Naive thymus-derived CD4-positive, alpha-beta T cell (primary cell): Measurements from ENCODE around the gene MYH11. TPM values are rescaled to one million over a fixed set of nuclear protein-coding genes. Genes with fewer than 3 reads are reported as not detected.

ENCODE experiments used
- ATAC-seq: fragments of 150-1000 bp; cut with Tn5 transposase; 2 replicates; pipeline ENCODE4 v1.10.0; 2021; ENCODE audit warnings: mild to moderate bottlenecking, moderate library complexity
- CTCF ChIA-PET: fragments of 350-600 bp; sonication (Branson Sonifier 250); formaldehyde crosslinking; loops from one replicate; lab custom pipeline; 2021; ENCODE audit warnings: antibody characterized with exemption; lab: Charles Lee
- POLR2A ChIA-PET: fragments of 350-600 bp; sonication (Branson Sonifier 250); formaldehyde crosslinking; loops from one replicate; lab custom pipeline; 2021; ENCODE audit warnings: antibody characterized with exemption, inconsistent platforms; lab: Charles Lee
- DNase-seq, 9 donors: peaks; one replicate each; pipeline versions ENCODE4 v3.0.0 to v3.0.0-alpha.2; 2020 to 2022; ENCODE audit warnings: mixed read lengths in 1 of 9
- H3K27ac ChIP-seq: one replicate; pipeline ENCODE4 v1.7.0; 2013; ENCODE audit warnings: mild to moderate bottlenecking, low read depth, low read length, moderate library complexity
- H3K27me3 ChIP-seq, 2 donors: one replicate each; pipeline ENCODE4 v1.7.0; 2013; ENCODE audit warnings: low read length in 2 of 2, mild to moderate bottlenecking in 2 of 2, moderate library complexity in 2 of 2; ENCODE audit not compliant: control insufficient read depth in 2 of 2, insufficient read depth in 2 of 2
- H3K36me3 ChIP-seq, 3 experiments: 1 replicate in 2 of 3; 2 replicates in 1 of 3; pipeline ENCODE4 v1.7.0; 2013; ENCODE audit warnings: low read length in 3 of 3, mild to moderate bottlenecking in 3 of 3, moderate library complexity in 1 of 3; ENCODE audit not compliant: insufficient read depth in 3 of 3, control insufficient read depth in 2 of 3
- H3K4me1 ChIP-seq, 2 donors: one replicate each; pipeline ENCODE4 v1.7.0; 2013; ENCODE audit warnings: low read length in 2 of 2, mild to moderate bottlenecking in 2 of 2, moderate library complexity in 1 of 2; ENCODE audit not compliant: control insufficient read depth in 2 of 2, insufficient read depth in 2 of 2
- H3K4me3 ChIP-seq: 2 replicates; pipeline ENCODE4 v1.7.0; 2013; ENCODE audit warnings: mild to moderate bottlenecking, low read length
- H3K9me3 ChIP-seq, 3 experiments: 1 replicate in 2 of 3; 2 replicates in 1 of 3; pipeline ENCODE4 v1.7.0; 2013; ENCODE audit warnings: low read length in 3 of 3; ENCODE audit not compliant: control insufficient read depth in 2 of 3
- H3K27ac Mint-ChIP-seq, 9 donors: one replicate each; pipeline ENCODE4 v1.8.0; 2020 to 2022; ENCODE audit warnings: mixed read lengths in 9 of 9, mild to moderate bottlenecking in 8 of 9, moderate library complexity in 5 of 9, inconsistent platforms in 2 of 9
- H3K27me3 Mint-ChIP-seq, 5 donors: one replicate each; pipeline ENCODE4 v1.8.0; 2021 to 2022; ENCODE audit warnings: mixed read lengths in 5 of 5, mild to moderate bottlenecking in 1 of 5
- H3K36me3 Mint-ChIP-seq, 5 donors: one replicate each; pipeline ENCODE4 v1.8.0; 2020 to 2022; ENCODE audit warnings: mixed read lengths in 5 of 5, mild to moderate bottlenecking in 3 of 5, inconsistent platforms in 1 of 5
- H3K4me1 Mint-ChIP-seq, 7 donors: one replicate each; pipeline ENCODE4 v1.8.0; 2020 to 2022; ENCODE audit warnings: mixed read lengths in 7 of 7, mild to moderate bottlenecking in 3 of 7, inconsistent platforms in 1 of 7
- H3K4me3 Mint-ChIP-seq, 10 donors: one replicate each; pipeline ENCODE4 v1.8.0; 2020 to 2022; ENCODE audit warnings: mild to moderate bottlenecking in 10 of 10, mixed read lengths in 10 of 10, moderate library complexity in 6 of 10, inconsistent platforms in 2 of 10
- H3K9me3 Mint-ChIP-seq, 11 donors: one replicate each; pipeline ENCODE4 v1.8.0; 2020 to 2022; ENCODE audit warnings: mixed read lengths in 11 of 11, mild to moderate bottlenecking in 4 of 11, inconsistent platforms in 1 of 11, moderate library complexity in 1 of 11
- intact Hi-C, 2 donors: fragments of 100-400 bp; cut with micrococcal nuclease; formaldehyde crosslinking; loops; one replicate each; pipeline ENCODE4 v1.15.1; 2023
- polyA plus RNA-seq, 2 donors: library from polyadenylated mRNA; unstranded; fragments of 300-500 nt; fragmentation: Illumina TruSeq; gene quantifications; one replicate each; pipeline ENCODE4 v1.2.3, GENCODE V29; 2021
- total RNA-seq, 6 experiments: library from RNA in 5 of 6; stranded (reverse) in 5 of 6; gene quantifications; 1 replicate in 5 of 6; 2 replicates in 1 of 6; pipeline ENCODE4 v1.2.3 and lab custom pipeline; 2021 to 2026

MYH11 gene
- total and polyA plus RNA-seq, 7 experiments from 2014 or later: 0.05 to 2.2 (median 0.39) TPM; not detected in 4

DNA sequence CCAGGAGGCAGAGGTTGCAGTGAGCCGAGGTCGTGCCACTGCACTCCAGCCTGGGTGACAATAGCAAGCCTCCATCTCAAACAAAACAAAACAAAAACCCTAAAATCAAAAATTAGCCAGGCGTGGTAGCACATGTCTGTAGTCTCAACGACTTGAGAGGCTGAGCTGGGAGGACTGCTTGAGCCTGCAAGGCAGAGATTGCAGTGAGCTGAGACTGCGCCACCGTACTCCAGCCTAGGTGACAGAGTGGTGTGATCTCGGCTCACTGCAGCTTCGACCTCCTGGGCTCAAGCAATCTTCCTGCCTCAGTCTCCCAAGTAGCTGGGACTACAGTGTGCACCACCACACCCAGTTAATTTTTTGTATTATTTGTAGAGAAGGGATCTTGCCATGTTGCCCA, 87.6 kb downstream of the MYH11 start:
- intact Hi-C loops: no loop called here
- Mint-ChIP-seq H3K36me3 (peaks cover 0 to 4% (median 0%) of the 10 kb centered on the region in 5 donors), H3K27ac (no peak overlapping the region), H3K4me1 (peaks cover 0 to 2% (median 0%) of the 10 kb centered on the region in 7 donors), H3K4me3 (no peak overlapping the region), H3K27me3 (peaks cover 0 to 10% (median 6%) of the 10 kb centered on the region in 5 donors), H3K9me3 (peaks cover 0 to 8% (median 0%) of the 10 kb centered on the region in 11 donors)
- H3K27ac ChIP-seq: no peak overlapping the region
- H3K4me1 ChIP-seq: no peaks in the 10 kb centered on the region
- H3K4me3 ChIP-seq: no peak overlapping the region
- H3K27me3 ChIP-seq: no peaks in the 10 kb centered on the region
- no peaks in the 10 kb centered on the region for H3K36me3 ChIP-seq
- ChIA-PET POLR2A (no interaction called here), CTCF (no interaction called here)
- H3K9me3 ChIP-seq: no peaks in the 10 kb centered on the region
- DNase-seq (no peak), ATAC-seq (no peak)

DNA sequence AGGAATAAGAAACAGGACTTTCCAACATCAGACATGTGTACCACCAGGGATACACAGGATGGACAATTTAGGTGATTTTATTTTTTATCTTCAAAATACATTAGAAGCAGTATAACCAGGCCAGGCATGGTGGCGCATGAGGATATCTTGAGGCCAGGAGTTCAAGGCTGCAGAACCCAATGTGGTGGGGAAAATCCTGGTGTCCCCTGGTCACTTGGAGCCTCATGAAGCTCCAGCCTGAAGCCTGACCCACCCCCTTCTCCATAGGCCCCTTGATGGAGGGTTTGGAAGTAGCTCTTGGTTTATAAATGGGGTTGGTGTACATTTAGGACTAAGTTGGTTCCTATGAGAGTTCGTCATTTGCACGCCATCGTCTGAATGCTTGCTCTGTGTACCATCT, 88.6 kb downstream of the MYH11 start:
- intact Hi-C loops: no loop called here
- peaks cover 0 to 8% (median 0%) of the 10 kb centered on the region in 11 donors for H3K9me3 Mint-ChIP-seq

DNA sequence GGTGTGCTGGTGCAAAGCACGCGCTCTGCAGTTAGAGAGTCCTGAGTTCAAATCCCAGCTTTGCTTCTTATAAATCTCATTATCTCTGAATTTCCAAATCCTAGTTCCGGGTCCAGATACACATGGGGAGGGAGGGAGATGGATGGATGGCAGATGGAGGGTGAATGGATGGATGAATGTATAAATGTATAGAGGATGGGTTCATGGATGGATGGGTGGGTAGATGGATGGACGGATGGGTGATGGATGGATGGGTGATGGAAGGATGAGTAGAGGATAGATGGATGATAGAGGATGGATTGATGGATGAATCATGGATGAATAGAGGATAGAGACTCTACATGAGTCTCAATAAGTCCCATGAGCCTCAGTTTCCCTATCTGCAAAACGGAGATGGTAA, 89.9 kb downstream of the MYH11 start:
- Mint-ChIP-seq H3K36me3 (peaks cover 0 to 4% (median 0%) of the 10 kb centered on the region in 5 donors), H3K9me3 (peaks cover 0 to 8% (median 0%) of the 10 kb centered on the region in 11 donors), H3K4me1 (peaks cover 0 to 2% (median 0%) of the 10 kb centered on the region in 7 donors), H3K27me3 (peaks cover 0 to 11% (median 6%) of the 10 kb centered on the region in 5 donors), H3K4me3 (no peak overlapping the region), H3K27ac (no peak overlapping the region)
- CTCF ChIA-PET: interaction anchor here (2.0 kb wide), 1 partner anchor 361 kb away, joined by 6 read pairs; no protein-coding TSS in a partner anchor
- H3K9me3 ChIP-seq: no peaks in the 10 kb centered on the region
- no peaks in the 10 kb centered on the region for H3K4me1 ChIP-seq
- intact Hi-C loops: loop anchor here in 1 of 2 donors (1.0 kb wide), 3 partner anchors 55 to 428 kb away; no protein-coding TSS in a partner anchor
- H3K4me3 ChIP-seq: no peak overlapping the region
- POLR2A ChIA-PET: no interaction called here
- no peaks in the 10 kb centered on the region for H3K36me3 ChIP-seq
- no peak for DNase-seq
- H3K27ac ChIP-seq: no peak overlapping the region
- no peak for ATAC-seq
- H3K27me3 ChIP-seq: no peaks in the 10 kb centered on the region

More for the DNA sequence above, 88.6 kb downstream of the MYH11 start:
- Histone ChIP-seq H3K9me3 (no peaks in the 10 kb centered on the region), H3K36me3 (no peaks in the 10 kb centered on the region), H3K27ac (no peak overlapping the region), H3K27me3 (no peaks in the 10 kb centered on the region), H3K4me1 (no peaks in the 10 kb centered on the region), H3K4me3 (no peak overlapping the region)
- ChIA-PET POLR2A (no interaction called here), CTCF (no interaction called here)
- H3K27ac Mint-ChIP-seq: no peak overlapping the region
- ATAC-seq (no peak), DNase-seq (no peak)
- H3K27me3 Mint-ChIP-seq: peaks cover 0 to 6% (median 6%) of the 10 kb centered on the region in 5 donors
- H3K4me3 Mint-ChIP-seq: no peak overlapping the region
- H3K36me3 Mint-ChIP-seq: peaks cover 0 to 4% (median 0%) of the 10 kb centered on the region in 5 donors
- peaks cover 0 to 2% (median 0%) of the 10 kb centered on the region in 7 donors for H3K4me1 Mint-ChIP-seq

DNA sequence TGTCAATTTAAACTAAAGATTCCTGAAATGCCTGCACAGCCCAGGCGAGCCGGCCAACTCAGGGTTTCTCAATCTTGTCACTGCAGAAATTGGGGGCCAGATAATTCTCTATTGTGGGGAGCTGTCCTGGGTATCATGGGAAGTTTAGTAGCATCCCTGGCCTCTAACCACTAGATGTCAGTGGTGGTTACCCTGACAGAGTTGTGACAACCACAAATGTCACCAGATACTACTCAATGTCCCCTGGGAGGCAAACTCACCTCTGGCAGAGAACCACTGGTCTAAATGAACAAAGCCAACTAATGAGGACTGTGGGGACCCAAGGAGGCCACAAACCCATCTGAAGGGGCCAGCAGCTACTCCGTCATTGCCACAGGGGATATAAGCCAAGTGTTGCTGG, 90.9 kb downstream of the MYH11 start:
- peaks cover 0 to 2% (median 0%) of the 10 kb centered on the region in 7 donors for H3K4me1 Mint-ChIP-seq
- Histone ChIP-seq H3K36me3 (no peaks in the 10 kb centered on the region), H3K27me3 (no peaks in the 10 kb centered on the region), H3K27ac (no peak overlapping the region), H3K4me3 (no peak overlapping the region), H3K9me3 (no peaks in the 10 kb centered on the region), H3K4me1 (no peaks in the 10 kb centered on the region)
- intact Hi-C loops: loop anchor here in 1 of 2 donors (1.0 kb wide), 3 partner anchors 56 to 429 kb away; no protein-coding TSS in a partner anchor
- ChIA-PET POLR2A (no interaction called here), CTCF (interaction anchor here (2.0 kb wide), 1 partner anchor 362 kb away, joined by 6 read pairs; no protein-coding TSS in a partner anchor)
- peaks cover 0 to 8% (median 0%) of the 10 kb centered on the region in 11 donors for H3K9me3 Mint-ChIP-seq
- H3K27me3 Mint-ChIP-seq: peaks cover 0 to 11% (median 6%) of the 10 kb centered on the region in 5 donors
- peak in 6 of 9 donors; percentile 23 to 40 (median 32) for DNase-seq
- H3K27ac Mint-ChIP-seq: no peak overlapping the region
- peak; percentile 83 for ATAC-seq
- peaks cover 0 to 4% (median 0%) of the 10 kb centered on the region in 5 donors for H3K36me3 Mint-ChIP-seq
- no peak overlapping the region for H3K4me3 Mint-ChIP-seq

DNA sequence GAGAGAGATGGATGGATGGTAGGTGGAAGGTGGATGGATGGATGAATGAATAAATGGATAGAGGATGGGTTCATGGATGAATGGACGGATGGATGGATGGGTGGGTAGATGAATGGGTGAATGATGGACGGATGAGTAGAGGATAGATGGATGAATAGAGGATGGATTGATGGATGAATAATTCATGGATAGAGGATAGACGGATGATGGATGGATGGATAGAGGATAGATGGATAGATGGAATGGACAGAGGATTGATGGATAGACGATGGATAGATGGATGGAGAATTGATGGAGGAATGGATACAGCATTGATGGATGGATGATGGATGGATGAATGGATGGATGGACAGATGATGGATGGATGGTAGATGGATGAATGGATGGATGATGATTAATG, 91.7 kb downstream of the MYH11 start:
- peaks cover 0 to 2% (median 0%) of the 10 kb centered on the region in 7 donors for H3K4me1 Mint-ChIP-seq
- intact Hi-C loops: no loop called here
- peaks cover 0 to 4% (median 0%) of the 10 kb centered on the region in 5 donors for H3K36me3 Mint-ChIP-seq
- Histone ChIP-seq H3K4me3 (no peak overlapping the region), H3K4me1 (no peaks in the 10 kb centered on the region), H3K36me3 (no peaks in the 10 kb centered on the region), H3K9me3 (no peaks in the 10 kb centered on the region), H3K27ac (no peak overlapping the region), H3K27me3 (no peaks in the 10 kb centered on the region)
- CTCF ChIA-PET: interaction anchor here (2.0 kb wide), 1 partner anchor 363 kb away, joined by 6 read pairs; no protein-coding TSS in a partner anchor
- peak overlapping the region in 2 of 9 donors; percentile 41 to 70 for H3K27ac Mint-ChIP-seq
- H3K27me3 Mint-ChIP-seq: peaks cover 0 to 15% (median 9%) of the 10 kb centered on the region in 5 donors
- ATAC-seq (no peak), DNase-seq (no peak)
- no peak overlapping the region for H3K4me3 Mint-ChIP-seq
- POLR2A ChIA-PET: no interaction called here
- H3K9me3 Mint-ChIP-seq: peaks cover 0 to 8% (median 0%) of the 10 kb centered on the region in 11 donors

DNA sequence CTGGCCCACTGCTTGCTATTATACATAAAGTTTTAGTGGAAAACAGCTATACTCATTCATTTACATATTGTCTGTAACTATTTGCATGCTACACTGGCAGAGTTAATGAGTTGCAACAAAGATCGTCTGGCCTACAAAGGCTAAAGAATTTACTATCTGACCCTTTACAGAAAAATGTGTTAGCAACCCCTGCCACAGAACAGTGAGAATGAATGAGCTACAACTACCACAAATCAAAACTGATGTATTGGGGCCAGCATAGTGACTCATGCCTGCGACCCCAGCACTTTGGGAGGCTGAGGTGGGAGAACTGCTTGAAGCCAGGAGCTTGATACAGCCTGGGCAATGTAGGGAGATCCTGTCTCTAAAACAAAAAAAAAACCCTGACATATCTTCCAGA, 92.7 kb downstream of the MYH11 start:
- Histone ChIP-seq H3K4me3 (no peak overlapping the region), H3K4me1 (no peaks in the 10 kb centered on the region), H3K27me3 (no peaks in the 10 kb centered on the region), H3K36me3 (no peaks in the 10 kb centered on the region), H3K9me3 (no peaks in the 10 kb centered on the region), H3K27ac (no peak overlapping the region)
- ChIA-PET CTCF (no interaction called here), POLR2A (interaction anchor here (0.6 kb wide), 1 partner anchor 119 kb away, joined by 3 read pairs; no protein-coding TSS in a partner anchor)
- peaks cover 0 to 2% (median 0%) of the 10 kb centered on the region in 7 donors for H3K4me1 Mint-ChIP-seq
- ATAC-seq (no peak), DNase-seq (no peak)
- peaks cover 0 to 6% (median 0%) of the 10 kb centered on the region in 5 donors for H3K36me3 Mint-ChIP-seq
- intact Hi-C loops: no loop called here
- peaks cover 0 to 8% (median 0%) of the 10 kb centered on the region in 11 donors for H3K9me3 Mint-ChIP-seq
- peaks cover 0 to 20% (median 13%) of the 10 kb centered on the region in 5 donors for H3K27me3 Mint-ChIP-seq
- H3K27ac Mint-ChIP-seq: no peak overlapping the region
- H3K4me3 Mint-ChIP-seq: no peak overlapping the region
